ENCODE measurements around the gene PTPA.

The PTPA gene

DNA sequence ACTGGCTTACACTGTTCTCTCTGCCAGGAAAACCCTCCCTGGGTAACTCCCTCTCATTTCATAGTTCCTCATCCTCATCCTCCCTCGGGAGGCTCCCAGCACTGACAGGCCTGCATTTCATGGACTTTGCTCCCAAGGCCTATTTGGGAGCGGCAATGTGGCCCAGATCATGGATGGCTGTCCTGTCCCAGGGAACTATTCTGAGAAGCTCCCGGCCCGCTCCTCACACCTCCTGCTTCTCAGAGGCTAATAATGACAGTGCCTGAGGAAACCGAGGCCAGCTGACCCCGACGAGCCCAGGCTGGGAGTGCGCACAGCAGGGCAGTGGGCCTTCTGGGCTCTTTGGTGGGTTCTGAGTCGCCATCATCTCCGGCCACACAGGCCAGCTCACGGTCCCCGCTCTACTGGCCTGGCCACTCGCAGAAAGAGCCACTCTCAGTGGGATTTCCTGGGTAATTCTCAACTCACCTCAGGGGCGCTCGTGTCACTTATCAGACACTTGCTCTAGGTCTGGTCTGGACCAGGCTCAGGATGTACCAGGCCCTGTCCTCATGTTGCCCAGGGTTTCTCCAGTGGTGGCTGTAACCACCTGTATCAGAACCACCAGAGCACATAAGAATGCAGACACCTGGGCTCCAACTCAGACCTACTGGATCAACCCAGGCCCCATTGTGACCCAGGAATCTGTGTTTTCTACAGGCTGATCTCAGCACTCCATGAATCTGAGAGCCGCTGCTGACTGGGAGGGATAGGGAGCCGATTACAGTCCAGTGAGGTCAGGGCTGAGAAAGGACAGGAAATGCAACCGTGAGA is 32.3 kb upstream of the PTPA start:
- peak overlapping the region in 1 of 2 donors; percentile 68 for H3K27ac Mint-ChIP-seq
- ATAC-seq: no peak
- no peaks in the 10 kb centered on the region for H3K9me3 Mint-ChIP-seq
- peaks cover 43% of the 10 kb centered on the region for H3K4me1 Mint-ChIP-seq
- H3K27me3 Mint-ChIP-seq: no peaks in the 10 kb centered on the region
- DNase-seq: no peak
- peak overlapping the region; percentile 95 for H3K4me3 Mint-ChIP-seq

DNA sequence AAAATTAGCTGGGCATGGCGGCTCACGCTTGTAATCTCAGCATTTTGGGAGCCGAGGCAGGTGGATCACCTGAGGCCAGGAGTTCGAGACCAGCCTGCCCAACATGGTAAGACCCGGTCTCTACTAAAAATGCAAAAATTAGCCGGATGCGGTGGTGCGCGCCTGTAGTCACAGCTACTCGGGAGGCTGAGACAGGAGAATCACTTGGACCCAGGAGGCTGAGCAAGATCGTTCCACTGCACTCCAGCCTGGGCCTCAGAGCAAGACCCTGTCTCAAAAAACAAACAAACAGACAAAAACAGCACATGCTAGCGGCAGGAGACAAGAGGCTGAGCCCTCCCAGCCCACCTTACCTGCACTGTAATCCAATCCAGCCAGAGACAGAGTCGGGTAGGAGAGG is 31.4 kb upstream of the PTPA start:
- DNase-seq (no peak), ATAC-seq (no peak)
- Mint-ChIP-seq H3K27ac (no peak overlapping the region), H3K4me3 (peak overlapping the region; percentile 95), H3K9me3 (no peaks in the 10 kb centered on the region), H3K27me3 (no peaks in the 10 kb centered on the region), H3K4me1 (peaks cover 43% of the 10 kb centered on the region)

DNA sequence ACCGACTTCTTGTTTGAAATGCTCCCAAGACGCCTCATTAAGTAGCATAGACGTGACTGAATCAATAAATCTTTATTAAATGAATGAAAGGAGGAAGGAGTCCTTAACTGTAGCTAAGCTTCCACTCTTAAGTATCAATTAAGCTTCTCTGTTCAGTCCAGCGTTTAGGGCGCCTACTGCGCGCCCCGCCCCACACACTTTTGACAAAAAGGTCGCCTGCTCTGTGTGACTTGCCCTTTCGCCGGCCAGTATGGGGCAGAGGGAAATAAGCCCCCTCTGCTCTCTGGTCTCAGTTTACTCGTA is 31.0 kb upstream of the PTPA start:
- peaks cover 43% of the 10 kb centered on the region for H3K4me1 Mint-ChIP-seq
- peak overlapping the region; percentile 61 to 89 for H3K27ac Mint-ChIP-seq
- no peak for ATAC-seq

DNA sequence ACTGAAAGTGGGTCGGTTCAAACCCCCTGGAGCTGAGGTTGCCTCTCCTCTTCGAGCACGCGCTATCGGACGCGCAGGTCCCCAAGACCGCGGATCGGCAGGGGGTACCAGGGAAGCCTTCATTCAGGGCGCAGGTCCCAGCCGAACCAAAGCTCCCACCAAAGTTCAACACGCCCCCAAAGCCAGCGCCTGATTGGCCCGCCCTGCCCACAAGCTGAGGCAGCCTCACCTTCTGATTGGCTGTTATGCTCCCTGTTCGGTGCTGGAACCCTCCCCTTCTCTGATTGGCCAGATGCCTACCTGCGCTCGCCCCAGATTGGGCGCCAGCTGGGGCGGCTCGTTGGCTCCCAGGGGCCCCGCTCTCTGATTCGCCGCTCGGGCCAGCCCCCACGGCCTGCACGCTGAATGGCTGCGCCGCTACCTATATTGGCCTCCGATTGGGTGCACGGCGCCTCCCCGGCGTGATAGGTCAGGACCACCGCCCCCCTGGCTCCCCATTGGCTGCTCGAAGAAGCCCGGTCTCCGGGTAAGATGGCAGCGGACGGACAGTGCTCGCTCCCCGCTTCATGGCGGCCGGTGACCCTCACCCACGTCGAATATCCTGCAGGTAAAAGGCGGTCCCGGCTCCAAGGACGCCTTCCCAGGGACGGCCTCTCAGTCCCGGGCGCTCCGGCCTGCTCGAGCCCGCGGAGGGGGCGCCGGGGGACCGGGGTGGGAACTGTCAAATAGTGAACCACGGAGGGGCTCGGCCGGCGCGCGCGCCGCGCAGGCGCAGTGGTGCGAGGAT is 30.4 kb upstream of the PTPA start, which contains the start of gene DOLPP1:
Gene DOLPP1, plus strand, starts transcription at position 511 of the 787 bp plus-strand sequence. Its CDS starts 21 bp downstream, at position 532.
- H3K4me3 Mint-ChIP-seq: peak within 1 kb of the TSS; percentile 95
- peak; percentile 98 for ATAC-seq
- H3K4me1 Mint-ChIP-seq: peaks cover 43% of the 10 kb centered on the region
- peak; percentile 99 to 100 for DNase-seq
- no peaks in the 10 kb centered on the region for H3K9me3 Mint-ChIP-seq
- H3K27me3 Mint-ChIP-seq: no peaks in the 10 kb centered on the region
- peak within 1 kb of the TSS; percentile 82 to 94 for H3K27ac Mint-ChIP-seq

More for the DNA sequence above, 31.0 kb upstream of the PTPA start:
- Mint-ChIP-seq H3K27me3 (no peaks in the 10 kb centered on the region), H3K9me3 (no peaks in the 10 kb centered on the region), H3K4me3 (peak overlapping the region; percentile 95)
- no peak for DNase-seq

DNA sequence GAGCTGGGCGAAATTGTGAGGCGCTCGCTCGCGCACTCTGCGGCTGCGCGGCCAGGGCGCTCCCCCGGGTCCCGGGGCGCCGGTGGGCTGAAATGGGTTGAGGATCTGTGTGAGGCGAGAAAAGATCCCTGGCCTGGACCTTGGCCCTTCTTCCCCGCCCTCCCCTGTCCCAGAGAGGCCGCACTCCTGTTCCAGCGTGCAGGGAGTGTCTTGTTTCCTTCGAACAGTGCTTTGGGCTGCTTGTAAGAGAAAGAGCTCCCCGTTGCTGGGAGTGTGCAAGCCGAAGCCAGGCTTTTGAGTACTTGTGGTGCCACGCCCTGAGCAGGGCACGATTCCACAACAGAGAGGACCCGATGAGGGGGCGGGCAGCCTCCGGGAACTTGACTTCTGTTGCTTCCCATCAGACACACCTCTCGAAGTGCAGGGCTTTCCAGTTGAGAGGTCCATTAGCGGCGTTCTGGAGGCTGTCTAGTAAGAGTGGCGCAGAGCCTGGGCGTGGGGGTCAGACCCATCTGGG is 29.8 kb upstream of the PTPA start:
- DNase-seq (no peak), ATAC-seq (no peak)
- Mint-ChIP-seq H3K27me3 (no peaks in the 10 kb centered on the region), H3K4me3 (peak overlapping the region; percentile 95), H3K4me1 (peaks cover 43% of the 10 kb centered on the region), H3K27ac (peak overlapping the region; percentile 82 to 94), H3K9me3 (no peaks in the 10 kb centered on the region)

DNA sequence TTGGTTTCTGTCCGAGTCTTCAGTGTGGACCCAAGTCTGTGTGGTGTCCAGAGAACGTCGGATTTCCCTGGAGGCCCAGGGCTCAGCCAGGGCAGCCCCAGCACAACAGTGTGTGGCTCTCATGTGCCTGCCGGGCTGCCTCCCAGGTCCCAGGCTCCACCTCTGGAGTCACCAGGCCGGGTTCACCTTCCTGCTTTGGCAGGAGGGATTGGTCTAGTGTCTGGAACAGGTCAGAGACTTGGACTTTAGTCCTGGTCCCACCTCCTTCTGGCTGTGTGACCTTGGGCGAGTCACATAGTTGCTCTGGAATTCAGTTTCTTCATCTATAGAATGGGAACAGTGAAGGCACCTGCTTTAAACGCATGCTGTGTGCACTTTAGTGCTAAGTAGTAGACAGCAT is 27.1 kb upstream of the PTPA start:
- ATAC-seq (no peak), DNase-seq (no peak)
- H3K27ac Mint-ChIP-seq: peak overlapping the region in 1 of 2 donors; percentile 40
- no peaks in the 10 kb centered on the region for H3K27me3 Mint-ChIP-seq
- H3K4me3 Mint-ChIP-seq: no peak overlapping the region
- no peaks in the 10 kb centered on the region for H3K9me3 Mint-ChIP-seq
- peaks cover 35% of the 10 kb centered on the region for H3K4me1 Mint-ChIP-seq

DNA sequence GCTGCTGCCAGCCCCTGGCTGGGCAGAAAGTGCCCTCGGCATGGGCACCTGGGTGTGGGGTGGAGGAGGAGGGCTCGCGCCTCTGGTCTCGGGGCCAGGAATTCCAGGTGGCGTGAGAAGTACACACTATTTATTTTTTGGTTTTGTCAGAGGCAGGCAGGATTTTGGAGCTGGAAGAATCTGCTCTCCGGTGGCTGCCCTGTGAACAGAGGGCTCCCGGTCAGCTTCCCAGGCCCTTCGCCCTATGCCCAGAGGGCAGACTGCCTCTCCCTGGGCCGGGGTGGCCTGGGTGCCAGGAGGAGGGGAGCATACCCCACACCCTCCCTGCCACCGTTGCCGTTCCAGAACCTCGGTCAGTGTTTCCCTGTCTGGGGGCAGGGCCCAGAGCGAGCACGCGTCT is 22.0 kb upstream of the PTPA start:
- ATAC-seq (peak; percentile 24), DNase-seq (no peak)
- Mint-ChIP-seq H3K4me3 (no peak overlapping the region), H3K9me3 (no peaks in the 10 kb centered on the region), H3K4me1 (no peaks in the 10 kb centered on the region), H3K27ac (no peak overlapping the region), H3K27me3 (no peaks in the 10 kb centered on the region)

DNA sequence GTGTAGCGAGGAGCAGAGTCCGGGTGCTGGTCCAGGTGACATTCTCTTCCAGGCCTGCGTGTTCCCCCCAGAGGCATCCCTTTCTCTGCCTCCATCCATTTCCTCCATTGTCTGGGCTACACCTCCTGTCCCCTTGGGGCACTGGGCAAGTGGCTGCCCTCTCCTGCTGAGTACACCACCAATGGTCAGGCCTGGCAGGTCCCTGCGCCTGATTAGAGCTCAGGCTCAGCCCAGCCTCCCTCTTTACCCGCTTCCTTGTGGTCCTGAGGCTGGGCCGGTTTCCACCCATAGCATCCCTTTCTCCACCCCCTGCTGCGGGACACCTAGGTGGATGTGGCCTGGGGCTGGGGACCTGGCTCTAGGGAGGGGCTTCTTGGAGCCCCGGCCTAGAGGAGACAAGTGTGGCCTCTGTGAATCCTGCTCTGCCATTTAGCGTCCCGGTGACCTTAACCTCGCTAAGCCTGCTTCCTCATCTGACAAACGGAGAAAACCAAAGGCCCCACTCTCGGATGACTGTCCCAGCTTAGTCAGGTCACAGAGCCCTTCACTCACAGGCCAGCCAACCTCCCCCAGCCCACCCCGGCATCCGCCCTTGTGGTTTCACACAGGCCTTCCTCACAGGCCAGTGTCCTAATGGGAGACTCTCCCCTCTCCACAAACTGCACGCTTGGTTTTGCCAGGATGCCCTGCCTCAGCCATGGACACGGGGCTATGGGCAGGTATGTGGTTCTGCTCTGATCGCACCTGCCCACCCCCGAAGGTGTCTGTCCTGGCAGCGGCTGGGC is 17.4 kb upstream of the PTPA start:
- H3K27ac Mint-ChIP-seq: peak overlapping the region in 1 of 2 donors; percentile 75

DNA sequence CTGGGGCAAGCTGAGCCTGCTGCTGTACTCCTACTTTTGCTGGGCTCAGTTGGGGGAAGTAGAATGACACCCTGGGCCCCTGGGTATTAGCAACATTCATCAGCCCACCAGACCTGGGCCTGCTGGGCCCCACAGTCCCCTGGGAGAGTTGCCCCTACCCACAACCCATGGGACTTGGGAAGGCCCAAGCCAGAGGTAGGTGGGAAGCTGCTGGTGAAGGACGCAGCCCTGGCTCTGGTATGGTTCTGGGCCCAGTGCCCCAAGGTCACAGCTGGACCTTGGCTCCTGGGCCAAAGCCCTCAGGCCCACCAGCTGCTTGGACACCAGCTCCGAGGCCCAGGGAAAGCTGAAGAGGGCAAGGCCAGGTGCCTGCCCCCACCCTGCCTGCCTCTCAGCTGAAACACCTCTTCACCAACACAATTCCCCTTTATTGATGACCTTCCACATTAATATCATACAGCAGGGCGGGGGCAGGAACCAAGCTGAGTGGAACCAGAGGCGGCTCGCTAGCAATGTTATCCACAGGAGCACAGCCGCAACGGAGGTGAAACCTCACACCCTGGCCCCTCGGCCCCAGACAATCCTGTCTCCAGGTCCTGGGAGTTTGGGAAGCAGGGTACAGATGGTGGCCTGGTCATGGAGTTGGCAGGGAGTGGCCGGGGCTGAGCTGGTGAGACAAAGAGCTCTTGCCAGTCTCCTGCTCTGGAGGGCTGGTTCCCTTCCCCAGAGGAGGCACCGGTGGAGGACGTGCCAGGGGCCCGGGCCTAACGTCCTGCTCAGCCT is 16.6 kb upstream of the PTPA start:
- peak overlapping the region; percentile 68 to 75 for H3K27ac Mint-ChIP-seq
- no peak for ATAC-seq
- no peak overlapping the region for H3K4me3 Mint-ChIP-seq
- H3K4me1 Mint-ChIP-seq: no peaks in the 10 kb centered on the region
- no peaks in the 10 kb centered on the region for H3K9me3 Mint-ChIP-seq
- no peak for DNase-seq
- no peaks in the 10 kb centered on the region for H3K27me3 Mint-ChIP-seq

More for the DNA sequence above, 17.4 kb upstream of the PTPA start:
- no peaks in the 10 kb centered on the region for H3K9me3 Mint-ChIP-seq
- no peaks in the 10 kb centered on the region for H3K27me3 Mint-ChIP-seq
- no peaks in the 10 kb centered on the region for H3K4me1 Mint-ChIP-seq
- peak; percentile 4 for ATAC-seq
- H3K4me3 Mint-ChIP-seq: no peak overlapping the region
- no peak for DNase-seq

DNA sequence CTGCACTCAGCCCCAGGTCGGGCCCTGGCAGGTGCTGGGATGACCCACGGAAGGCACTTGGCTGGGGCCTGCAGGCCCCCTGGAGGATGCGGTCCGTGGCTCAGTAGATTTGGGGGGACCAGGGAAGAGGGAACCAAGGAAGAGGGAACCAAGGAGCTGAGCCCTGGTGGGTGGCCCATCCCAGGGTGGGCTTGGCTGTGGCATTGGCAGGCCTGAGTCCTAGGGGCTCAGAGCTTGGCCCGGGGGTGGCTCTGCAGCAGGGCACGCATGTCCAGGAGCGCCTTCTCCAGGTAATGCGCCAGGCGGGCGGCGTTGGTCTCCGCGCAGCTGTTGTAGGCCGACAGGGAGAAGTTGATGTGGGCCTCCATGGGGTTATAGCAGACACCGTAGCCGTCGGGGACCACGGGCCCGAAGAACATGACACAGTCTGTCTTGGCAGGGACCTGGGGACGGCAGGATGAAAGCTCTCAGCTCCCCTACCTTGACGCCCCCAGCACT is 16.0 kb upstream of the PTPA start:
- Mint-ChIP-seq H3K27me3 (no peaks in the 10 kb centered on the region), H3K9me3 (no peaks in the 10 kb centered on the region), H3K4me1 (no peaks in the 10 kb centered on the region), H3K27ac (peak overlapping the region in 1 of 2 donors; percentile 75), H3K4me3 (no peak overlapping the region)
- DNase-seq (no peak), ATAC-seq (no peak)

DNA sequence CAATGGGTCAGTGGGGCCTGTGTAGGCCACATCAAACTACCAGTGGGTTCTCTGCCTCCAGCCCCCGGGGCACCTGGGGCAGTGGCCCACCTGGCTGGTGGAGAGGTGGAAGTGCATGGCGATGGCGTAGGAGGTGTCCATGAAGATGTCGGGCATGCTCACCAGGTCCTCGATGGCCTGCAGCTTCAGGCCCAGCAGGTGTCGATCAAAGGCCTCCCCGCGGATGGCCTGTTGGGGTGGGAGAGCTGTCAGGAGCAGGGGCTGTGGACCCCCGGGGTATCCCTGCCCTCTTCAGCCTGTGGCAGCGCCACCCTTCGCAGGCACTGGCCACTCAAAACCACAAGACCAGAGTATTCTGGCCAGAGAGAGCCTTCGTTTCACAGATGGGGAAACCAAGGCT is 15.3 kb upstream of the PTPA start:
- no peak for DNase-seq
- H3K9me3 Mint-ChIP-seq: no peaks in the 10 kb centered on the region
- no peak overlapping the region for H3K4me3 Mint-ChIP-seq
- H3K4me1 Mint-ChIP-seq: no peaks in the 10 kb centered on the region
- no peak overlapping the region for H3K27ac Mint-ChIP-seq
- H3K27me3 Mint-ChIP-seq: no peaks in the 10 kb centered on the region
- ATAC-seq: no peak

DNA sequence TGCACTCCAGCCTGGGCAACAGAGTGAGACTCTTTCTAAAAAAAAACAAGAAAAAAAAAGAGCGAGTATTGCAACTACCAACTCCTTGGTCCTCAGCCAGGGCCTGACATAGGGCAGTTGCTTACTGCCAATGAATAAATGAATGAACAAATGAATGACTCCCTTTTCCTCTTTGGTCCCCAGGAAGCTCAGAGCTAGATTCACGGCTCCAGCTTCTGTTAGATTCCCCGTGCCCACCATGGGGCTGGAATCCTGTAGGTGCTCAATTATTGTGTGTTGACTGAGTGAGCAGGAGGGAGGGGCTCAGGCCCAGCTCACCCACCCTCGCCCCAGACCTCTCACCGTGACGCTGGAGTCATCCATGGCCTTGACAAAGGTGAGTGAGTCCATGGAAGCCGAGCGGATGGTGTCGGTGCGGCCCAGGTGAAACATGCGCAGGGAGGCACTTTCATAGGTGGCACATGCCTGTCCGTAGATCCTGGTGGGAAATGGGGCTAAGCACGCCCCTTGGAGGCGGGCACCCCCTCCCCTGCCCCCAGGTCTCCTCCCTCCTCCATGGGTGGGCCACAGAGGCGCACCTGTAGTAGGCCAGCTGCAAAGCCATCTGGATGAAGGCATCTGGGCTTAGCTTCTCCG is 13.4 kb upstream of the PTPA start:
- no peak for ATAC-seq
- Mint-ChIP-seq H3K9me3 (no peaks in the 10 kb centered on the region), H3K4me3 (no peak overlapping the region), H3K27ac (no peak overlapping the region), H3K27me3 (no peaks in the 10 kb centered on the region), H3K4me1 (no peaks in the 10 kb centered on the region)
- no peak for DNase-seq

DNA sequence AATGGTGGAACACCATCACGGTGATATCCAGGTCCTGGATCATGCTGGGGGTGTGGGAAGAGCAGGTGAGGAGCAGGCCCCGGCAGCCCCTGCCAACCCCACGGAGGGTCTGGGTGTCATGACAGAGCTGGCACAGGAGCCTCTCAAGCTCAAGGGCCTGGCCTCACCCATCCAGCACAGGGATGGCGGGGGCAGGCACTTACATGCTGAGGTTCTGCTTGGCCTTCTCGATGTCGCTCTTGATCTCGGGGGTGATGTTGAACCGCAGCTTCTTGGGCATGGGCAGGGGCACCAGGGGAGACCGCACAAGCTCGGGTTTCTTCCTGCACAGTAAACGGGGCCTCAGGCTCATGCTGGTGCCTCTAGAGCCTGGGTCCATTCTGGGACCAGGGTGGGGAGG is 12.9 kb upstream of the PTPA start:
- DNase-seq (no peak), ATAC-seq (no peak)
- no peaks in the 10 kb centered on the region for H3K27me3 Mint-ChIP-seq
- H3K4me3 Mint-ChIP-seq: no peak overlapping the region
- H3K27ac Mint-ChIP-seq: peak overlapping the region in 1 of 2 donors; percentile 22
- no peaks in the 10 kb centered on the region for H3K9me3 Mint-ChIP-seq
- no peaks in the 10 kb centered on the region for H3K4me1 Mint-ChIP-seq

DNA sequence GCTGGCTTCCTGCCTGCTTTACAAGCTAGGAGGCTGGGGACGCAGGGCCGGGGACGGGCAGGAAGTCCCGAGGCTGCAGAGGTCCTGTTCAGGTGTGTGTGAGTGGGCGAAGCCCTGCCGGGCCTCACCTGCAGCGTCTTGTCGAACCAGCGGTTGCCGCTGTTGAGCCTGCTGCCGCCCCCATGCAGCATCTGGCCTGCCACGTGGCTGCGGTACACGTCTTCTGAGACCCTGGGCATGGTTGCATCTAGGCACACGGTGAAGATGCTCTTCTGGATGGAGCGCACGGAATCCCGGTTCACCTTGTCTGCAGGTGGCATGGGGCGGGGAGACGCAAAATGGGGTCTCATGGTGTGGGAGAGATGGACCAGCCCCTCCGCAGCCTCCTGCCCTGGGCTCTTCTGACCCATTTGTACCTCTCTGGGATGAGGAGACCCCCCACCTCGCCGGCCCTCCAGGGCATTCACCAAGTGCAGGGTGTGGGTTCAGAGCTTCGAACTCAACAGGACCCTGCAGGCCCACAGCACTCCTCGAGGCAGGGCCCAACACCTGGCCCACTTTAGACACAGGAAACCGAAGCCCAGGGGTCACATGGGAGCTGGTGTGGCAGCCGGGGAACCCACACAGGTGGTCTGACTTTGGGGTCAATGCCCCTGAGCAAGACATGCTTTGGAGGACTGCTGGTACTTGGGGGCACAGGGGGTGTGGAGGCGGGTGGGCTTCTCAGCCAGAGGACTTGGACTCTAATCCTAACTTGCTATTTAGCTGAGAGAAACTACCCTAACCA is 10.6 kb upstream of the PTPA start:
- peak overlapping the region in 1 of 2 donors; percentile 44 for H3K27ac Mint-ChIP-seq
- H3K4me1 Mint-ChIP-seq: no peaks in the 10 kb centered on the region
- ATAC-seq: no peak
- H3K27me3 Mint-ChIP-seq: no peaks in the 10 kb centered on the region
- H3K9me3 Mint-ChIP-seq: no peaks in the 10 kb centered on the region
- H3K4me3 Mint-ChIP-seq: no peak overlapping the region
- no peak for DNase-seq
